CD8-positive, alpha-beta memory T cell (primary cell): ENCODE results near the gene SLC2A5. TPM values are rescaled to one million over a fixed set of nuclear protein-coding genes. Genes with fewer than 3 reads are reported as not detected.

Experiments
- CTCF ChIA-PET: fragments of 350-600 bp; sonication (Branson Sonifier 250); formaldehyde crosslinking; loops from one replicate; lab custom pipeline; 2021; ENCODE audit warnings: antibody characterized with exemption; lab: Charles Lee
- POLR2A ChIA-PET: fragments of 350-600 bp; sonication (Branson Sonifier 250); formaldehyde crosslinking; loops from one replicate; lab custom pipeline; 2021; ENCODE audit warnings: antibody characterized with exemption; lab: Charles Lee
- DNase-seq, 5 donors: peaks; one replicate each; pipeline versions ENCODE4 v3.0.0 to v3.0.0-alpha.2; 2020 to 2022; ENCODE audit warnings: mixed read lengths in 1 of 5
- H3K27ac ChIP-seq: one replicate; pipeline ENCODE4 v1.7.0; 2013; ENCODE audit warnings: low read depth, mild to moderate bottlenecking, low read length, moderate library complexity
- H3K27me3 ChIP-seq: 2 replicates; pipeline ENCODE4 v1.7.0; 2013; ENCODE audit warnings: low read length, mild to moderate bottlenecking; ENCODE audit not compliant: insufficient read depth, poor library complexity, severe bottlenecking
- H3K36me3 ChIP-seq: 2 replicates; pipeline ENCODE4 v1.7.0; 2013; ENCODE audit warnings: mild to moderate bottlenecking, low read length, moderate library complexity; ENCODE audit not compliant: insufficient read depth
- H3K4me1 ChIP-seq: 2 replicates; pipeline ENCODE4 v1.7.0; 2013; ENCODE audit warnings: mild to moderate bottlenecking, low read length, moderate library complexity; ENCODE audit not compliant: insufficient read depth
- H3K4me3 ChIP-seq: 2 replicates; pipeline ENCODE4 v1.7.0; 2013; ENCODE audit warnings: mild to moderate bottlenecking, low read length
- H3K9me3 ChIP-seq: 2 replicates; pipeline ENCODE4 v1.7.0; 2013; ENCODE audit warnings: mild to moderate bottlenecking, low read length
- H3K27ac Mint-ChIP-seq, 8 donors: one replicate each; pipeline ENCODE4 v1.8.0; 2020 to 2021; ENCODE audit warnings: mixed read lengths in 8 of 8, mild to moderate bottlenecking in 6 of 8, inconsistent platforms in 3 of 8, moderate library complexity in 3 of 8
- H3K27me3 Mint-ChIP-seq, 2 donors: one replicate each; pipeline ENCODE4 v1.8.0; 2020 to 2021; ENCODE audit warnings: mixed read lengths in 2 of 2, mild to moderate bottlenecking in 1 of 2, moderate library complexity in 1 of 2
- H3K36me3 Mint-ChIP-seq, 3 donors: one replicate each; pipeline ENCODE4 v1.8.0; 2020 to 2021; ENCODE audit warnings: mixed read lengths in 3 of 3, inconsistent platforms in 1 of 3, mild to moderate bottlenecking in 1 of 3
- H3K4me1 Mint-ChIP-seq, 3 donors: one replicate each; pipeline ENCODE4 v1.8.0; 2020 to 2021; ENCODE audit warnings: mixed read lengths in 3 of 3, inconsistent platforms in 1 of 3, mild to moderate bottlenecking in 1 of 3
- H3K4me3 Mint-ChIP-seq, 7 donors: one replicate each; pipeline ENCODE4 v1.8.0; 2020 to 2021; ENCODE audit warnings: mixed read lengths in 7 of 7, mild to moderate bottlenecking in 6 of 7, moderate library complexity in 4 of 7, inconsistent platforms in 2 of 7
- H3K9me3 Mint-ChIP-seq, 5 donors: one replicate each; pipeline ENCODE4 v1.8.0; 2020 to 2022; ENCODE audit warnings: mixed read lengths in 5 of 5, mild to moderate bottlenecking in 3 of 5, moderate library complexity in 2 of 5, inconsistent platforms in 1 of 5
- polyA plus RNA-seq: library from polyadenylated mRNA; unstranded; fragments of 300-500 nt; fragmentation: Illumina TruSeq; gene quantifications from one replicate; pipeline ENCODE4 v1.2.3, GENCODE V29; 2021
- total RNA-seq, 2 experiments: library from RNA; stranded (reverse); gene quantifications; one replicate each; pipeline ENCODE4 v1.2.3, GENCODE V29; 2021

The SLC2A5 gene
- total and polyA plus RNA-seq, 3 experiments from 2014 or later, result not detected

- Histone ChIP-seq H3K4me1 (no peaks in the 10 kb centered on the region), H3K27ac (no peak overlapping the region), H3K4me3 (no peak overlapping the region), H3K36me3 (no peaks in the 10 kb centered on the region), H3K9me3 (no peaks in the 10 kb centered on the region), H3K27me3 (peaks cover 5% of the 10 kb centered on the region)
- CTCF ChIA-PET, result interaction anchor here (0.6 kb wide), 1 partner anchor 123 kb away, joined by 3 read pairs; no protein-coding TSS in a partner anchor
- Mint-ChIP-seq H3K4me3 (no peak overlapping the region), H3K36me3 (no peaks in the 10 kb centered on the region), H3K9me3 (no peaks in the 10 kb centered on the region), H3K4me1 (no peaks in the 10 kb centered on the region), H3K27me3 (peaks cover 5 to 11% of the 10 kb centered on the region in 2 donors), H3K27ac (peak overlapping the region in 2 of 8 donors; percentile 8 to 76)
- DNase-seq, result no peak
- POLR2A ChIA-PET, result no interaction called here
These were observed 58.6 kb downstream of the SLC2A5 start for GRCh38 chr1:9010781-9011323.

GRCh38 chr1:9009438-9010370, 59.7 kb downstream of the SLC2A5 start:
- ChIA-PET CTCF (no interaction called here), POLR2A (no interaction called here)
- Histone ChIP-seq H3K27ac (no peak overlapping the region), H3K4me3 (no peak overlapping the region), H3K9me3 (no peaks in the 10 kb centered on the region), H3K4me1 (peaks cover 7% of the 10 kb centered on the region), H3K27me3 (no peaks in the 10 kb centered on the region), H3K36me3 (no peaks in the 10 kb centered on the region)
- H3K4me1 Mint-ChIP-seq, result peaks cover 4 to 7% (median 5%) of the 10 kb centered on the region in 3 donors
- DNase-seq, result no peak
- H3K27me3 Mint-ChIP-seq, result peaks cover 5 to 8% of the 10 kb centered on the region in 2 donors
- H3K9me3 Mint-ChIP-seq, result no peaks in the 10 kb centered on the region
- H3K27ac Mint-ChIP-seq, result no peak overlapping the region
- no peak overlapping the region for H3K4me3 Mint-ChIP-seq
- H3K36me3 Mint-ChIP-seq, result no peaks in the 10 kb centered on the region

- H3K9me3 ChIP-seq, result no peaks in the 10 kb centered on the region
- peaks cover 7 to 14% (median 10%) of the 10 kb centered on the region in 3 donors for H3K4me1 Mint-ChIP-seq
- no peak overlapping the region for H3K27ac Mint-ChIP-seq
- no peak overlapping the region for H3K27ac ChIP-seq
- H3K4me1 ChIP-seq, result peaks cover 10% of the 10 kb centered on the region
- ChIA-PET POLR2A (no interaction called here), CTCF (no interaction called here)
- H3K9me3 Mint-ChIP-seq, result no peaks in the 10 kb centered on the region
- DNase-seq, result no peak
- no peaks in the 10 kb centered on the region for H3K36me3 Mint-ChIP-seq
- no peaks in the 10 kb centered on the region for H3K36me3 ChIP-seq
- no peak overlapping the region for H3K4me3 Mint-ChIP-seq
- no peak overlapping the region for H3K4me3 ChIP-seq
- no peaks in the 10 kb centered on the region for H3K27me3 ChIP-seq
- peaks cover 2 to 8% of the 10 kb centered on the region in 2 donors for H3K27me3 Mint-ChIP-seq
These were observed 61.2 kb downstream of the SLC2A5 start for GRCh38 chr1:9008236-9008635.

GRCh38 chr1:9006956-9007615, 62.3 kb downstream of the SLC2A5 start:
- Mint-ChIP-seq H3K27me3 (peaks cover 0 to 3% of the 10 kb centered on the region in 2 donors), H3K4me1 (peaks cover 7 to 14% (median 10%) of the 10 kb centered on the region in 3 donors), H3K27ac (no peak overlapping the region), H3K9me3 (no peaks in the 10 kb centered on the region), H3K4me3 (no peak overlapping the region), H3K36me3 (no peaks in the 10 kb centered on the region)
- no peaks in the 10 kb centered on the region for H3K36me3 ChIP-seq
- no peak overlapping the region for H3K4me3 ChIP-seq
- CTCF ChIA-PET, result no interaction called here
- peaks cover 10% of the 10 kb centered on the region for H3K4me1 ChIP-seq
- H3K27ac ChIP-seq, result no peak overlapping the region
- no peaks in the 10 kb centered on the region for H3K9me3 ChIP-seq
- DNase-seq, result no peak
- POLR2A ChIA-PET, result no interaction called here
- no peaks in the 10 kb centered on the region for H3K27me3 ChIP-seq

GRCh38 chr1:9005395-9005708, 64.1 kb downstream of the SLC2A5 start:
- no peaks in the 10 kb centered on the region for H3K9me3 Mint-ChIP-seq
- CTCF ChIA-PET, result interaction anchor here (0.7 to 2.5 kb wide), 22 partner anchors 9 to 192 kb away, joined by 3 to 53 read pairs (median 4); no protein-coding TSS in a partner anchor
- no peaks in the 10 kb centered on the region for H3K36me3 Mint-ChIP-seq
- Histone ChIP-seq H3K27ac (no peak overlapping the region), H3K4me1 (peaks cover 10% of the 10 kb centered on the region), H3K4me3 (no peak overlapping the region), H3K27me3 (no peaks in the 10 kb centered on the region), H3K9me3 (no peaks in the 10 kb centered on the region), H3K36me3 (no peaks in the 10 kb centered on the region)
- no peak for DNase-seq
- H3K4me1 Mint-ChIP-seq, result peaks cover 7 to 14% (median 10%) of the 10 kb centered on the region in 3 donors
- H3K27ac Mint-ChIP-seq, result peak overlapping the region in 1 of 8 donors; percentile 52
- H3K27me3 Mint-ChIP-seq, result no peaks in the 10 kb centered on the region
- POLR2A ChIA-PET, result interaction anchor here (1.0 kb wide), 1 partner anchor 87 kb away, joined by 5 read pairs; no protein-coding TSS in a partner anchor
- no peak overlapping the region for H3K4me3 Mint-ChIP-seq

- no peaks in the 10 kb centered on the region for H3K27me3 Mint-ChIP-seq
- H3K9me3 Mint-ChIP-seq, result no peaks in the 10 kb centered on the region
- CTCF ChIA-PET, result interaction anchor here (0.6 to 2.5 kb wide), 27 partner anchors 8 to 235 kb away, joined by 3 to 53 read pairs (median 4); partner anchors contain the start of gene ENO1
- Histone ChIP-seq H3K27ac (no peak overlapping the region), H3K4me3 (peak overlapping the region; percentile 26), H3K4me1 (peaks cover 10% of the 10 kb centered on the region), H3K9me3 (no peaks in the 10 kb centered on the region), H3K36me3 (no peaks in the 10 kb centered on the region), H3K27me3 (no peaks in the 10 kb centered on the region)
- peak overlapping the region in 3 of 8 donors; percentile 41 to 70 (median 52) for H3K27ac Mint-ChIP-seq
- POLR2A ChIA-PET, result interaction anchor here (1.0 kb wide), 1 partner anchor 86 kb away, joined by 5 read pairs; no protein-coding TSS in a partner anchor
- H3K4me3 Mint-ChIP-seq, result peak overlapping the region in 6 of 7 donors; percentile 38 to 78 (median 70)
- H3K36me3 Mint-ChIP-seq, result no peaks in the 10 kb centered on the region
- DNase-seq, result peak; percentile 54 to 80 (median 65)
- H3K4me1 Mint-ChIP-seq, result peaks cover 7 to 14% (median 10%) of the 10 kb centered on the region in 3 donors
These were observed 64.6 kb downstream of the SLC2A5 start for GRCh38 chr1:9004700-9005394.

- H3K36me3 Mint-ChIP-seq, result no peaks in the 10 kb centered on the region
- peaks cover 7 to 14% (median 10%) of the 10 kb centered on the region in 3 donors for H3K4me1 Mint-ChIP-seq
- no peaks in the 10 kb centered on the region for H3K27me3 ChIP-seq
- no peaks in the 10 kb centered on the region for H3K27me3 Mint-ChIP-seq
- no peaks in the 10 kb centered on the region for H3K36me3 ChIP-seq
- peaks cover 10% of the 10 kb centered on the region for H3K4me1 ChIP-seq
- H3K27ac ChIP-seq, result no peak overlapping the region
- H3K9me3 ChIP-seq, result no peaks in the 10 kb centered on the region
- POLR2A ChIA-PET, result no interaction called here
- H3K4me3 Mint-ChIP-seq, result peak overlapping the region in 6 of 7 donors; percentile 30 to 78 (median 62)
- peak overlapping the region; percentile 26 for H3K4me3 ChIP-seq
- H3K27ac Mint-ChIP-seq, result peak overlapping the region in 3 of 8 donors; percentile 41 to 70 (median 47)
- peak in 1 of 5 donors; percentile 51 for DNase-seq
- CTCF ChIA-PET, result interaction anchor here (0.8 to 2.5 kb wide), 18 partner anchors 8 to 191 kb away, joined by 3 to 53 read pairs (median 5); partner anchors contain the start of gene ENO1
- H3K9me3 Mint-ChIP-seq, result no peaks in the 10 kb centered on the region
These were observed 65.3 kb downstream of the SLC2A5 start for GRCh38 chr1:9004031-9004699.
